H1 (cell line): ENCODE measurements around the gene TAGLN2. TPM values are rescaled to one million over a fixed set of nuclear protein-coding genes. Genes with fewer than 3 reads are reported as not detected.

ENCODE experiments used
- CHD2 ChIP-seq: IDR thresholded peaks from 2 replicates; pipeline ENCODE4 v1.6.1; 2012; ENCODE audit warnings: low read length, improper control_type of control experiment
- GTF2F1 ChIP-seq: IDR thresholded peaks from 2 replicates; pipeline ENCODE4 v1.6.1; 2012; ENCODE audit warnings: low read depth, low read length, improper control_type of control experiment, borderline replicate concordance
- HDAC2 ChIP-seq, 2 experiments: fragments of 300-600 bp in 1 of 2; sonication (generic) in 1 of 2; IDR thresholded peaks; 2 replicates each; pipeline ENCODE4 v1.6.1; 2011 to 2012; ENCODE audit warnings: low read depth in 2 of 2, low read length in 2 of 2, mild to moderate bottlenecking in 2 of 2, moderate library complexity in 2 of 2, borderline replicate concordance in 1 of 2, inconsistent platforms in 1 of 2
- KDM5A ChIP-seq: fragments of 200-600 bp; IDR thresholded peaks from 2 replicates; pipeline ENCODE4 v1.7.1; 2012; ENCODE audit warnings: mild to moderate bottlenecking, low read length, inconsistent platforms, mixed read lengths
- NANOG ChIP-seq: IDR thresholded peaks from 2 replicates; pipeline ENCODE4 v1.6.1; 2011; ENCODE audit warnings: low read length, low read depth, mild to moderate bottlenecking, inconsistent platforms; ENCODE audit not compliant: insufficient read depth, poor library complexity, severe bottlenecking
- SIN3A ChIP-seq, 2 experiments: IDR thresholded peaks in 1 of 2; conservative IDR thresholded peaks in 1 of 2; 2 replicates each; pipeline ENCODE4 v1.6.1; 2011 to 2012; ENCODE audit warnings: low read length in 2 of 2, improper control_type of control experiment in 1 of 2, low read depth in 1 of 2, mild to moderate bottlenecking in 1 of 2
- SIRT6 ChIP-seq: IDR thresholded peaks from one replicate; pipeline ENCODE4 v1.7.1; 2012; ENCODE audit warnings: low read length, inconsistent platforms
- USF2 ChIP-seq: IDR thresholded peaks from 2 replicates; pipeline ENCODE4 v1.6.1; 2011; ENCODE audit warnings: low read length, improper control_type of control experiment
- ZNF274 ChIP-seq: IDR thresholded peaks from 2 replicates; pipeline ENCODE4 v1.7.0; 2012; ENCODE audit warnings: low read length, borderline replicate concordance; ENCODE audit errors: extremely low read depth
- polyA plus RNA-seq, 7 experiments: library from polyadenylated mRNA; depleted of rRNA in 3 of 7; stranded (reverse) in 5 of 7; unstranded in 2 of 7; fragments of >200 nt in 5 of 7; fragments of 200-250 nt in 2 of 7; gene quantifications; 1 replicate in 5 of 7; 2 replicates in 1 of 7; 4 replicates in 1 of 7; pipeline versions ENCODE4 v1.2.1 to v1.2.3, GENCODE V29; 2011 to 2013; ENCODE audit warnings: missing spikeins in 2 of 7, mixed read lengths in 2 of 7
- total RNA-seq: library from RNA; stranded (reverse); fragmentation: NEBNext Ultra II Directional; extraction: Animal tissue kit (Norgen Biotek cat#: 25700); gene quantifications from 2 replicates; pipeline ENCODE4 v1.2.1, GENCODE V29; 2021

The TAGLN2 gene
- total and polyA plus RNA-seq, 2 of the 8 experiments (the other 6 are each of a cell fraction or from before 2014, with no cell fraction given) = 93.0 to 114 TPM

- TF ChIP-seq SIN3A (conservative IDR thresholded peaks at IDR 0.05 in 1 of 2, IDR thresholded peaks at IDR 0.05 in 1 of 2; ENCODE audit: low read depth in 1 of 2, low read length in 2 of 2) (no peak), USF2 (no peak), KDM5A (no peak), GTF2F1 (no peak), ZNF274 (no peak), HDAC2 (IDR thresholded peaks at IDR 0.05; ENCODE audit: borderline replicate concordance in 1 of 2, low read depth in 2 of 2, low read length in 2 of 2) (no peak), SIRT6 (no peak), NANOG (no peak), CHD2 (no peak)
These were observed 17.4 kb upstream of the TAGLN2 start (continued) for GRCh38 chr1:159942632-159943277.
